DND-41 (cell line): ENCODE measurements around the gene WDR11.
A peak's percentile ranks its signal among the peaks of the same experiment; 100 is the strongest.

Experiments
- ATAC-seq: fragments of 200-7000 bp; cut with Tn5 transposase; 3 replicates; pipeline ENCODE4 v1.9.1; 2021; ENCODE audit warnings: low read depth; ENCODE audit not compliant: insufficient read depth
- DNase-seq: peaks from one replicate; pipeline ENCODE4 v3.0.0-alpha.2; 2020
- H2AFZ ChIP-seq: 2 replicates; pipeline ENCODE4 v1.6.0; 2012; ENCODE audit warnings: low read depth, low read length
- H3K27ac ChIP-seq: 2 replicates; pipeline ENCODE4 v1.5.1; 2012; ENCODE audit warnings: low read length, inconsistent platforms
- H3K27me3 ChIP-seq: fragments of 200-600 bp; sonication (generic); 2 replicates; pipeline ENCODE4 v1.6.0; 2012; ENCODE audit warnings: low read length, mild to moderate bottlenecking, inconsistent platforms; ENCODE audit not compliant: insufficient read depth, poor library complexity
- H3K36me3 ChIP-seq: 2 replicates; pipeline ENCODE4 v1.5.1; 2012; ENCODE audit warnings: low read length, inconsistent platforms; ENCODE audit not compliant: insufficient read depth
- H3K4me1 ChIP-seq: 2 replicates; pipeline ENCODE4 v1.5.1; 2012; ENCODE audit warnings: mild to moderate bottlenecking, low read length; ENCODE audit not compliant: insufficient read depth
- H3K4me2 ChIP-seq: 2 replicates; pipeline ENCODE4 v1.6.0; 2012; ENCODE audit warnings: mild to moderate bottlenecking, moderate library complexity, low read length, inconsistent platforms; ENCODE audit not compliant: insufficient read depth
- H3K4me3 ChIP-seq, 2 experiments: fragments of 200-600 bp in 1 of 2; shearing (Covaris generic) in 1 of 2; 2 replicates each; pipeline ENCODE4 v1.5.1; 2012 to 2016; ENCODE audit warnings: inconsistent platforms in 2 of 2, low read length in 2 of 2, mild to moderate bottlenecking in 2 of 2, low read depth in 1 of 2, moderate library complexity in 1 of 2
- H3K79me2 ChIP-seq: 2 replicates; pipeline ENCODE4 v1.6.0; 2012; ENCODE audit warnings: low read length, inconsistent platforms; ENCODE audit not compliant: insufficient read depth
- H3K9ac ChIP-seq: 2 replicates; pipeline ENCODE4 v1.6.0; 2012; ENCODE audit warnings: low read depth, mild to moderate bottlenecking, inconsistent platforms, low read length, moderate library complexity
- H3K9me3 ChIP-seq: 2 replicates; pipeline ENCODE4 v1.5.1; 2012; ENCODE audit warnings: low read length, moderate library complexity, mild to moderate bottlenecking, inconsistent platforms; ENCODE audit not compliant: insufficient read depth, severe bottlenecking
- H4K20me1 ChIP-seq: 2 replicates; pipeline ENCODE4 v1.6.0; 2012; ENCODE audit warnings: low read length; ENCODE audit not compliant: insufficient read depth
- CTCF ChIP-seq: IDR thresholded peaks from 2 replicates; pipeline ENCODE4 v1.5.1; 2012; ENCODE audit warnings: borderline replicate concordance, low read length, moderate library complexity, mild to moderate bottlenecking; ENCODE audit not compliant: poor library complexity, severe bottlenecking; ENCODE audit errors: extremely low read depth
- EZH2 ChIP-seq: IDR thresholded peaks from 3 replicates; pipeline ENCODE4 v1.6.1; 2012; ENCODE audit warnings: borderline replicate concordance, low read depth, mild to moderate bottlenecking, moderate library complexity, low read length, inconsistent platforms; ENCODE audit not compliant: severe bottlenecking

WDR11 gene

GRCh38 chr10:120824881-120825309 lies 26.3 kb upstream of the WDR11 start:
- Histone ChIP-seq H3K27ac (no peak overlapping the region), H3K79me2 (no peaks in the 10 kb centered on the region), H3K27me3 (no peaks in the 10 kb centered on the region), H3K4me2 (no peak overlapping the region), H3K9me3 (no peaks in the 10 kb centered on the region), H4K20me1 (no peaks in the 10 kb centered on the region), H3K4me3 (no peak overlapping the region), H3K4me1 (no peaks in the 10 kb centered on the region), H2AFZ (no peak overlapping the region), H3K36me3 (no peaks in the 10 kb centered on the region), H3K9ac (no peak overlapping the region)
- no peak for ATAC-seq
- TF ChIP-seq EZH2 (no peak), CTCF (peak; percentile 70)
- peak; percentile 27 for DNase-seq

GRCh38 chr10:120825878-120826769 lies 25.0 kb upstream of the WDR11 start:
- no peak for ATAC-seq
- DNase-seq, result no peak
- no peak overlapping the region for H3K9ac ChIP-seq

GRCh38 chr10:120827251-120827875 lies 23.8 kb upstream of the WDR11 start:
- Histone ChIP-seq H3K4me1 (no peaks in the 10 kb centered on the region), H2AFZ (no peak overlapping the region), H3K36me3 (no peaks in the 10 kb centered on the region), H3K9me3 (no peaks in the 10 kb centered on the region), H4K20me1 (no peaks in the 10 kb centered on the region), H3K79me2 (no peaks in the 10 kb centered on the region), H3K4me2 (no peak overlapping the region), H3K27ac (no peak overlapping the region), H3K9ac (no peak overlapping the region), H3K4me3 (no peak overlapping the region), H3K27me3 (no peaks in the 10 kb centered on the region)
- ATAC-seq (no peak), DNase-seq (no peak)
- TF ChIP-seq EZH2, result no peak
- TF ChIP-seq CTCF, result no peak

More at GRCh38 chr10:120825878-120826769, 25.0 kb upstream of the WDR11 start:
- no peak overlapping the region for H3K4me3 ChIP-seq
- no peaks in the 10 kb centered on the region for H3K79me2 ChIP-seq
- H3K27me3 ChIP-seq, result no peaks in the 10 kb centered on the region
- no peaks in the 10 kb centered on the region for H3K9me3 ChIP-seq
- no peak overlapping the region for H3K27ac ChIP-seq
- TF ChIP-seq CTCF, result no peak
- TF ChIP-seq EZH2, result no peak
- H3K36me3 ChIP-seq, result no peaks in the 10 kb centered on the region
- no peaks in the 10 kb centered on the region for H3K4me1 ChIP-seq
- H3K4me2 ChIP-seq, result no peak overlapping the region
- H4K20me1 ChIP-seq, result no peaks in the 10 kb centered on the region
- H2AFZ ChIP-seq, result no peak overlapping the region
